K562 (cell line): Measurements from ENCODE around the gene TCF3. TPM values are rescaled to one million over a fixed set of nuclear protein-coding genes. Genes with fewer than 3 reads are reported as not detected.
A peak's percentile ranks its signal among the peaks of the same experiment; 100 is the strongest.

Source experiments
- ATAC-seq: fragments of 200-7000 bp; cut with Tn5 transposase; 3 replicates; pipeline ENCODE4 v1.9.1; 2020; ENCODE audit warnings: moderate library complexity
- BruUV-seq: library from RNA; stranded (reverse); fragments of 400-500 nt; replicated peaks from 2 replicates; lab custom pipeline; 2021; lab: Mats Ljungman, UMichigan
- CTCF ChIA-PET: fragments of 300-600 bp; formaldehyde crosslinking; extraction: SDS; loops from one replicate; lab custom pipeline; 2021; ENCODE audit warnings: low intra/inter-chr PET ratio; lab: Yijun Ruan, JAX
- POLR2A ChIA-PET: fragments of 300-600, 350-650 bp; sonication (Branson Sonifier 250); formaldehyde crosslinking; extraction: SDS; loops from one replicate; lab custom pipeline; 2021; ENCODE audit warnings: antibody characterized with exemption, inconsistent platforms; lab: Yijun Ruan, JAX
- DNase-seq, 4 experiments: peaks; one replicate each; pipeline versions ENCODE4 v3.0.0 to v3.0.0-alpha.2; 2011 to 2018; ENCODE audit warnings: low spot score in 3 of 4, mixed read lengths in 3 of 4; ENCODE audit errors: extremely low read depth in 1 of 4
- FAIRE-seq: peaks from 2 replicates; lab custom pipeline; 2011; peaks lifted over from hg19 to GRCh38; lab: Jason Lieb, UNC
- H2AFZ ChIP-seq: 2 replicates; pipeline ENCODE4 v1.6.0; 2011; ENCODE audit warnings: low read depth, low read length, control low read depth, inconsistent platforms
- H3K27ac ChIP-seq: fragments of 200-600 bp; 3 replicates; pipeline ENCODE4 v1.8.0; 2011; ENCODE audit warnings: low read depth, mild to moderate bottlenecking, control low read depth, inconsistent platforms, low read length, moderate library complexity, mixed read lengths; ENCODE audit errors: extremely low read depth
- H3K27me3 ChIP-seq, 2 experiments: fragments of 300-600 bp in 1 of 2; 2 replicates in 1 of 2; 3 replicates in 1 of 2; pipeline versions ENCODE4 v1.6.0 to v1.8.0; 2011; ENCODE audit warnings: inconsistent platforms in 2 of 2, low read length in 2 of 2, mild to moderate bottlenecking in 1 of 2, mixed read lengths in 1 of 2, moderate library complexity in 1 of 2; ENCODE audit not compliant: control insufficient read depth in 2 of 2, insufficient read depth in 2 of 2
- H3K36me3 ChIP-seq: fragments of 300-600 bp; 3 replicates; pipeline ENCODE4 v1.8.0; 2011; ENCODE audit warnings: mild to moderate bottlenecking, low read length, inconsistent platforms; ENCODE audit not compliant: control insufficient read depth, insufficient read depth
- H3K4me1 ChIP-seq, 2 experiments: fragments of 200-600 bp in 1 of 2; replicated peaks in 1 of 2; 2 replicates in 1 of 2; 3 replicates in 1 of 2; pipeline versions ENCODE4 v1.5.1 to v1.8.0; 2011; ENCODE audit warnings: inconsistent platforms in 2 of 2, low read length in 2 of 2, mild to moderate bottlenecking in 1 of 2, mixed read lengths in 1 of 2, moderate library complexity in 1 of 2; ENCODE audit not compliant: control insufficient read depth in 2 of 2, insufficient read depth in 2 of 2
- H3K4me2 ChIP-seq: 2 replicates; pipeline ENCODE4 v1.6.1; 2011; ENCODE audit warnings: low read length, control low read depth, inconsistent platforms, mixed read lengths; ENCODE audit not compliant: insufficient read depth
- H3K4me3 ChIP-seq: fragments of 200-600 bp; sonication (generic), shearing (Covaris generic); 2 replicates; pipeline ENCODE4 v1.5.1; 2016; ENCODE audit warnings: control low read depth, inconsistent platforms
- H3K79me2 ChIP-seq: fragments of 200-600 bp; 3 replicates; pipeline ENCODE4 v1.8.0; 2011; ENCODE audit warnings: low read length, inconsistent platforms; ENCODE audit not compliant: control insufficient read depth, insufficient read depth
- H3K9ac ChIP-seq, 2 experiments: 2 replicates each; pipeline versions ENCODE4 v1.6.0 to v1.6.1; 2011; ENCODE audit warnings: low read depth in 2 of 2, low read length in 2 of 2, control low read depth in 1 of 2, inconsistent platforms in 1 of 2, mild to moderate bottlenecking in 1 of 2, mixed read lengths in 1 of 2; ENCODE audit not compliant: insufficient read depth in 1 of 2
- H3K9me1 ChIP-seq: one replicate; pipeline ENCODE4 v1.6.0; 2011; ENCODE audit warnings: inconsistent platforms, mild to moderate bottlenecking, low read length, moderate library complexity; ENCODE audit not compliant: control insufficient read depth, insufficient read depth
- H3K9me3 ChIP-seq: replicated peaks from 2 replicates; pipeline ENCODE4 v1.5.1; 2011; ENCODE audit warnings: low read depth, low read length, inconsistent platforms; ENCODE audit not compliant: control insufficient read depth, insufficient read depth
- H4K20me1 ChIP-seq: replicated peaks from 2 replicates; pipeline ENCODE4 v1.6.1; 2011; ENCODE audit warnings: low read length, inconsistent platforms, mixed read lengths; ENCODE audit not compliant: control insufficient read depth, insufficient read depth
- CTCFL ChIP-seq: IDR thresholded peaks from 2 replicates; pipeline ENCODE4 v1.6.1; 2011; ENCODE audit warnings: borderline replicate concordance, low read depth, mild to moderate bottlenecking, moderate library complexity, low read length; ENCODE audit not compliant: insufficient read depth, poor library complexity, severe bottlenecking
- GTF2A2 ChIP-seq: IDR thresholded peaks from 2 replicates; pipeline ENCODE4 v1.6.1; 2016; ENCODE audit warnings: mild to moderate bottlenecking, missing genetic modification characterization, missing compliant biosample characterization
- LEF1 ChIP-seq: fragments of 450-650 bp; IDR thresholded peaks from 2 replicates; pipeline ENCODE4 v1.6.1; 2016; ENCODE audit warnings: mild to moderate bottlenecking
- MEIS2 ChIP-seq: fragments of 450-650 bp; IDR thresholded peaks from 2 replicates; pipeline ENCODE4 v1.6.1; 2014; ENCODE audit warnings: mild to moderate bottlenecking; ENCODE audit not compliant: partially characterized antibody
- MNT ChIP-seq, 2 experiments: fragments of 450-650 bp; conservative IDR thresholded peaks; 2 replicates each; pipeline ENCODE4 v1.6.1; 2017; ENCODE audit warnings: mild to moderate bottlenecking in 2 of 2, moderate library complexity in 2 of 2
- PML ChIP-seq: IDR thresholded peaks from 2 replicates; pipeline ENCODE4 v1.6.1; 2012; ENCODE audit warnings: low read length, inconsistent platforms
- RAD21 ChIP-seq, 2 experiments: fragments of 250-450 bp in 1 of 2; fragments of 450-650 bp in 1 of 2; sonication (Bioruptor Pico) in 1 of 2; formaldehyde crosslinking in 1 of 2; IDR thresholded peaks in 1 of 2; conservative IDR thresholded peaks in 1 of 2; 2 replicates each; pipeline versions ENCODE4 v1.4.0 to v1.8.0; 2020 to 2022; ENCODE audit warnings: mild to moderate bottlenecking in 2 of 2, moderate library complexity in 1 of 2
- SMARCE1 ChIP-seq: fragments of 450-650 bp; IDR thresholded peaks from 2 replicates; pipeline ENCODE4 v1.7.1; 2016; ENCODE audit warnings: mild to moderate bottlenecking
- TAF1 ChIP-seq: IDR thresholded peaks from 2 replicates; pipeline ENCODE4 v1.6.1; 2011; ENCODE audit warnings: mild to moderate bottlenecking, low read length, moderate library complexity; ENCODE audit not compliant: insufficient read depth, control insufficient read depth, severe bottlenecking; ENCODE audit errors: extremely low read depth
- TARDBP ChIP-seq: fragments of 450-650 bp; IDR thresholded peaks from 2 replicates; pipeline ENCODE4 v1.6.1; 2016
- XRCC4 ChIP-seq: IDR thresholded peaks from one replicate; pipeline ENCODE4 v1.6.1; 2011; ENCODE audit not compliant: insufficient read depth, insufficient read length; ENCODE audit errors: extremely low read depth
- ZNF174 ChIP-seq: fragments of 250-450 bp; sonication (Bioruptor Pico); IDR thresholded peaks from 2 replicates; pipeline ENCODE4 v1.4.0; 2020; ENCODE audit warnings: mild to moderate bottlenecking
- ZNF347 ChIP-seq: fragments of 450-650 bp; formaldehyde crosslinking; IDR thresholded peaks from 2 replicates; pipeline ENCODE4 v1.4.0; 2020; ENCODE audit warnings: low read depth, mild to moderate bottlenecking, moderate library complexity
- ZNF740 ChIP-seq, 3 experiments: fragments of 200-800 bp in 1 of 3; sonication (Bioruptor generic) in 1 of 3; sonication (generic) in 1 of 3; formaldehyde crosslinking in 1 of 3; IDR thresholded peaks; 2 replicates each; pipeline versions ENCODE4 v1.6.1 to v1.8.0; 2016 to 2022; ENCODE audit warnings: mild to moderate bottlenecking in 2 of 3, missing compliant biosample characterization in 2 of 3, missing genetic modification characterization in 2 of 3, missing genetic modification reagents in 1 of 3
- WGBS: fragments of 100-300 bp; shearing (Covaris generic); methylation state at CpG from one replicate; pipeline ENCODE4 v1.1.6; 2016; ENCODE audit warnings: low coverage, mixed read lengths; ENCODE audit not compliant: insufficient coverage; ENCODE audit errors: missing lambda C conversion rate; 5-methylcytosine and 5-hydroxymethylcytosine counted together
- in situ Hi-C: fragments of 300-500 bp; cut with MboI; formaldehyde crosslinking; loops from 4 replicates; pipeline ENCODE4 v1.15.0; 2018; ENCODE audit warnings: inconsistent platforms, mixed read lengths
- intact Hi-C: fragments of 100-400 bp; cut with micrococcal nuclease; formaldehyde crosslinking; loops from 2 replicates; pipeline ENCODE4 v1.14.2; 2022
- polyA plus RNA-seq, 8 experiments: library from polyadenylated mRNA; depleted of rRNA in 4 of 8; stranded (reverse) in 5 of 8; unstranded in 3 of 8; fragments of >200 nt; fragmentation: Nextera tagmentation in 2 of 8; fragmentation: Illumina TruSeq in 1 of 8; extraction: Ambion mirVana in 2 of 8; extraction: Trizol in 1 of 8; gene quantifications; 2 replicates each; pipeline versions ENCODE4 v1.2.1 to v1.2.3, GENCODE V29; 2011 to 2014; ENCODE audit warnings: inconsistent platforms in 1 of 8, missing spikeins in 1 of 8
- total RNA-seq, 7 experiments: library from RNA; depleted of rRNA in 6 of 7; stranded (reverse); fragments of >200 nt in 6 of 7; fragmentation: Illumina TruSeq in 2 of 7; extraction: Trizol in 2 of 7; gene quantifications; 2 replicates each; pipeline versions ENCODE4 v1.2.1 to v1.2.3, GENCODE V29; 2011 to 2021; ENCODE audit warnings: low replicate concordance in 1 of 7

The TCF3 gene
- total and polyA plus RNA-seq, 9 of the 15 experiments (the other 6 are each of a cell fraction or from before 2014, with no cell fraction given): 5.6 to 259 (median 84.0) TPM

- Histone ChIP-seq H3K79me2 (peaks cover 61% of the 10 kb centered on the region), H3K4me3 (peak overlapping the region; percentile 92), H3K9me3 (no peaks in the 10 kb centered on the region), H3K36me3 (peaks cover 46% of the 10 kb centered on the region; the same call in 2 of the 3 replicates), H2AFZ (no peak overlapping the region), H3K27me3 (no peaks in the 10 kb centered on the region), H3K4me2 (peak overlapping the region; percentile 98), H3K27ac (peak overlapping the region; percentile 95), H3K9me1 (no peaks in the 10 kb centered on the region), H3K4me1 (peaks cover 15 to 40% of the 10 kb centered on the region in 2 experiments), H3K9ac (peak overlapping the region; percentile 100), H4K20me1 (0 out of 2 replicates have a peak, but pooled peaks cover 8% of the 10 kb centered on the region)
- POLR2A ChIA-PET: interaction anchor here (0.6 to 6.6 kb wide), 9 partner anchors 10 to 1016 kb away, joined by 3 to 40 read pairs (median 3); partner anchors contain the start of gene CIRBP
- intact Hi-C loops: no loop called here
- in situ Hi-C loops: no loop called here
- DNase-seq (peak in 3 of 4 experiments; percentile 15 to 69 (median 62)), FAIRE-seq (peak; percentile 80), ATAC-seq (peak; percentile 80)
- WGBS: 4% methylated on average over 10 of the region's 10 CpGs
- CTCF ChIA-PET: no interaction called here
- no TSS peak for BruUV-seq
- TF ChIP-seq ZNF347 (CRISPR knock-in tag): no peak
- no peak for TF ChIP-seq ZNF174 (CRISPR knock-in tag)
- TF ChIP-seq MEIS2: peak; percentile 9
- TF ChIP-seq MNT (conservative IDR thresholded peaks at IDR 0.05): peak in 1 of 2 experiments; percentile 12; a peak in 1 of 4 replicates
- 0 out of 2 replicates have a peak, but pooled peaks have one; percentile 5 for TF ChIP-seq SMARCE1
- TF ChIP-seq TAF1: peak; percentile 17
- TF ChIP-seq CTCFL: peak; percentile 28
- no peak for TF ChIP-seq TARDBP
- TF ChIP-seq PML: peak; percentile 34; the same call in 1 of the 2 replicates
- no peak for TF ChIP-seq ZNF740 (CRISPR knock-in tag; IDR thresholded peaks at IDR 0.05)
- TF ChIP-seq ZNF740 (tag; IDR thresholded peaks at IDR 0.05): peak in 1 of 2 experiments; percentile 40; a peak in 1 of 4 replicates
- no peak for TF ChIP-seq XRCC4
- peak; percentile 6 to 36; a peak in 1 of 4 replicates for TF ChIP-seq RAD21 (CRISPR knock-in tag; conservative IDR thresholded peaks at IDR 0.05 in 1 of 2, IDR thresholded peaks at IDR 0.05 in 1 of 2)
- no peak for TF ChIP-seq GTF2A2 (tag)
- 0 out of 2 replicates have a peak, but pooled peaks have one; percentile 28 for TF ChIP-seq LEF1
Measured at GRCh38 chr19:1590641-1591397, 61.6 kb downstream of the TCF3 start.
